ENCODE data around the gene FBXL14. TPM values are rescaled to one million over a fixed set of nuclear protein-coding genes. Genes with fewer than 3 reads are reported as not detected.

The FBXL14 gene
- polyA plus RNA-seq, 1 of the 3 experiments (the other 2 are of a cell fraction): 11.3 TPM

- H2AFZ ChIP-seq (ENCODE audit: low read depth): peak overlapping the region; percentile 44
- peaks cover 6% of the 10 kb centered on the region; the same call in 1 of the 2 replicates for H4K20me1 ChIP-seq (ENCODE audit: insufficient read depth)
- peak overlapping the region; percentile 56 for H3K9ac ChIP-seq
- H3K27ac ChIP-seq (ENCODE audit: low read depth in 2 of 2, low read length in 1 of 2): peak overlapping the region; percentile 64 to 92
- H3K9me3 ChIP-seq: no peaks in the 10 kb centered on the region
- ChIA-PET CTCF (interaction anchor here (0.6 to 2.8 kb wide), 22 partner anchors 9 to 656 kb away, joined by 3 to 37 read pairs (median 5); partner anchors contain the start of genes FBXL14, RAD52 and WNT5B), POLR2A (interaction anchor here (1.0 to 1.1 kb wide), 2 partner anchors 24 to 488 kb away, joined by 3 to 5 read pairs; partner anchors contain the start of gene WNT5B)
- H3F3A ChIP-seq (replicated peaks; ENCODE audit: insufficient read depth): peaks cover 35% of the 10 kb centered on the region
- H3K9me2 ChIP-seq: no peaks in the 10 kb centered on the region
- TF ChIP-seq EZH2phosphoT487 (IDR thresholded peaks at IDR 0.05; ENCODE audit: borderline replicate concordance, low read depth): no peak
- TF ChIP-seq RAD21 (IDR thresholded peaks at IDR 0.05; ENCODE audit: low read length): peak; percentile 87
- TF ChIP-seq FOXM1 (IDR thresholded peaks at IDR 0.05; ENCODE audit: low read depth): no peak
- no peak for TF ChIP-seq JUND (IDR thresholded peaks at IDR 0.05)
- TF ChIP-seq RCOR1 (IDR thresholded peaks at IDR 0.05; ENCODE audit: low read length): 0 out of 2 replicates have a peak, but pooled peaks have one; percentile 16
- no peak for TF ChIP-seq PBX3 (IDR thresholded peaks at IDR 0.05)
- peak; percentile 70 for TF ChIP-seq SMC3 (IDR thresholded peaks at IDR 0.05; ENCODE audit: low read depth, low read length)
- peak; percentile 43; the same call in 1 of the 2 replicates for TF ChIP-seq GATA2 (CRISPR knock-in tag; IDR thresholded peaks at IDR 0.05)
- TF ChIP-seq MXI1 (IDR thresholded peaks at IDR 0.05; ENCODE audit: low read depth, low read length): 0 out of 2 replicates have a peak, but pooled peaks have one; percentile 31
- no peak for TF ChIP-seq FOSL2 (IDR thresholded peaks at IDR 0.05; ENCODE audit: borderline replicate concordance, low read depth)
- peak; percentile 36 for TF ChIP-seq CHD2 (IDR thresholded peaks at IDR 0.05; ENCODE audit: low read length, partially characterized antibody)
- TF ChIP-seq ELF1 (IDR thresholded peaks at IDR 0.05): no peak
- TF ChIP-seq NRF1 (IDR thresholded peaks at IDR 0.05; ENCODE audit: low read depth, low read length): no peak
- TF ChIP-seq EP300 (IDR thresholded peaks at IDR 0.05; ENCODE audit: borderline replicate concordance in 1 of 2, low read depth in 1 of 2, low read length in 1 of 2): 0 out of 4 replicates have a peak, but pooled peaks of 1 of the 2 experiments have one; percentile 27
- TF ChIP-seq CTCF (IDR thresholded peaks at IDR 0.05): peak; percentile 80
- WGBS (ENCODE audit: low lambda C conversion rate): under 1% methylated on average over 20 of the region's 22 CpGs
- H3K79me2 ChIP-seq (ENCODE audit: insufficient read depth): peaks cover 84% of the 10 kb centered on the region
- H3K36me3 ChIP-seq (replicated peaks in 1 of 2; ENCODE audit: control insufficient read depth in 1 of 2, insufficient read depth in 2 of 2, low read length in 1 of 2): no peaks in the 10 kb centered on the region
- H3K4me1 ChIP-seq (ENCODE audit: control insufficient read depth in 1 of 2, insufficient read depth in 2 of 2, low read depth in 1 of 2, low read length in 1 of 2): peaks cover 9 to 33% of the 10 kb centered on the region in 2 experiments; a peak in 3 of 4 replicates
- H3K27me3 ChIP-seq (ENCODE audit: insufficient read depth): no peaks in the 10 kb centered on the region
- H3K4me3 ChIP-seq (ENCODE audit: low read depth in 2 of 2, low read length in 1 of 2): peak overlapping the region; percentile 29 to 64
- peak overlapping the region; percentile 94 for H3K4me2 ChIP-seq
- DNase-seq: peak; percentile 79
Observed at GRCh38 chr12:1605129-1606020, 11.0 kb upstream of the FBXL14 start.
